Astrocyte (in vitro differentiated cells and primary cell): ENCODE results near the gene FHIP1B.

Experiments
- CTCF ChIP-seq: IDR thresholded peaks from 2 replicates; pipeline ENCODE4 v1.5.1; 2011; ENCODE audit warnings: low read depth, mild to moderate bottlenecking, inconsistent platforms, low read length, moderate library complexity; ENCODE audit not compliant: insufficient read depth
- EZH2 ChIP-seq: IDR thresholded peaks from 2 replicates; pipeline ENCODE4 v1.6.1; 2012; ENCODE audit warnings: mild to moderate bottlenecking, low read length, inconsistent platforms; ENCODE audit not compliant: insufficient read depth

GRCh38 chr11:6214530-6214929 lies 19.9 kb downstream of the FHIP1B start:
- TF ChIP-seq CTCF = no peak
- TF ChIP-seq EZH2 = no peak
